Fibroblast of gingiva (primary cell): ENCODE data around the gene PRR3.

ENCODE experiments used
- DNase-seq: peaks from one replicate; pipeline ENCODE4 v3.0.0-alpha.2; 2011; ENCODE audit warnings: low read depth

Gene PRR3

DNA sequence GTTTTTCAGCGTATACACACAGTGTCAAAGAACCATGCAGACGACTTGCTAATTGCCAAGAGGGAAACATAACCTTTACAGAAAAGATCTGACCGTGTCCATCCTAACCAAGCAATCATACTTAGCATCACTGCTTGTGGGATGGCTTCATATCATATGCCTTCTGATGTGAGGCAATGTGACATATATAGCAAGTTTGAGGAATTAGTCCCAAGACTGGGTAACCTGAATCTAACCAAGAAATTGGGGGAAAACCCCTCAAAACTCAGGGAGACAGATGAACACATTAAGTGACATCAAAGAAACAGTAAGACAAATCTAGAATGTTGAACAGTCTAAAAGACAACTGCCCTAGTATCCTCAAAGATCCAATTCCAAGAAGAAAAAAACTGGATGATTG is 19.2 kb upstream of the PRR3 start:
- no peak for DNase-seq

DNA sequence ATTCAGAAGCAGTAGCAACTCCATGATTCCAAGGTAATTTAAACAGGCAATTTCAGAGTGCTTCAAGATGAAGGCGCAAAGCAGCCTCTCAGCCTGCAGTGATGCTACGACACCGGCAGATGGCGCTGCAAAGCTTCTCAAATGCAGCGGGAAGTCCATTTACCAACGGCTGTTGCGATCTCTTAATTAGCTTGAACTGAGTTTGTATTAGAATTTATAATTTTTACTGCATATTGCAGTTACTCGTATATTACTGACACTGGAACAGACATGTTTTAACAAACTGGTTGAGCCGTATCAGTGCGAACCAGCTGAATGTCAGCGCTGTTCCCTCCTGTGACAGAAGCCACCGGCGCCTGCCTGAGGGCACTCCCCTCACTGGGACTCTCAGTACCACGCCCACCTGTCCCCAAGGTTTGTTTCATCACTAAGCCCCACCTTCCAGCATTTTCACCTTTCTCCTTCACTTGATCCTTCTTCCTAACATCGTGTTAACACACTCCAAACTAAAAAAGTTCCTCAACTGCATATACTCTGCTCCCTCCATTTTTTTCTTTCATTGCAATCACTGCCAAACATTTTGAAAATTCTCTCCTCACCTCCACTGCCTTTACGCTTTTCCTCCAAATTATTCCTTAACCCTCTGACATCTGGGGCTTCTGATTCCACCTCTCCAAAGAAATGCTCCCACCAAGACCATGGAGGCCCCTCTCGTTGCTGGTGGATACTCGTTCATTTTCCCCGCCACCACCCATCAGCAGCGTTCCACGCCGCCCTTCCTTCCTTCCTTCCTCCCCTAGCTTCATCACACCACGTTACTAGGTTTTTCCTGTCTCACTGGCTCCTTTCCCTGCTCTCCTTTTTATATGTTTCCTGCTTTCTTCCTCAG is 15.3 kb upstream of the PRR3 start:
- peak; percentile 84 for DNase-seq

- DNase-seq = no peak
These were observed 14.7 kb upstream of the PRR3 start for GRCh38 chr6:30542404-30542725.

- no peak for DNase-seq
These were observed 14.2 kb upstream of the PRR3 start for GRCh38 chr6:30542915-30543314.

DNA sequence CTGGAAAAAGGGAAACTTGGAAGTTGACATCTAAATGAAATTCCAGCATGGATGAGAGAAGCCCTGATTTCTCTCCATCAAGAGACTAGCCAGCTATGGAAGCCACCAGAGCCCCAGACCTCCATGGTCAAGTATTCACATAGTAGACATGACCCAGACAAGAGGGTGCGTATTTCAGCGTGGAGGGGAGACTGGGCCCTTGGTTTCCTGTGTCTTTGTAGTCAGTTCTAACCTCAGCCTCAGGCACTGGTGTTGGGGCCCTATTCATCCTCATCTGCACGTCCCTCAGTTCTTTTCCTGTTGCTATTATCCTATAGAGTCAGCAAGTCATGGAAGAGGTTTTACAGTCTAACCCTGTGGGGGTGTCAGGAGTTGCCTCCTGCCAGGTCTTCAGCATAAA is 13.3 kb upstream of the PRR3 start:
- DNase-seq = no peak

DNA sequence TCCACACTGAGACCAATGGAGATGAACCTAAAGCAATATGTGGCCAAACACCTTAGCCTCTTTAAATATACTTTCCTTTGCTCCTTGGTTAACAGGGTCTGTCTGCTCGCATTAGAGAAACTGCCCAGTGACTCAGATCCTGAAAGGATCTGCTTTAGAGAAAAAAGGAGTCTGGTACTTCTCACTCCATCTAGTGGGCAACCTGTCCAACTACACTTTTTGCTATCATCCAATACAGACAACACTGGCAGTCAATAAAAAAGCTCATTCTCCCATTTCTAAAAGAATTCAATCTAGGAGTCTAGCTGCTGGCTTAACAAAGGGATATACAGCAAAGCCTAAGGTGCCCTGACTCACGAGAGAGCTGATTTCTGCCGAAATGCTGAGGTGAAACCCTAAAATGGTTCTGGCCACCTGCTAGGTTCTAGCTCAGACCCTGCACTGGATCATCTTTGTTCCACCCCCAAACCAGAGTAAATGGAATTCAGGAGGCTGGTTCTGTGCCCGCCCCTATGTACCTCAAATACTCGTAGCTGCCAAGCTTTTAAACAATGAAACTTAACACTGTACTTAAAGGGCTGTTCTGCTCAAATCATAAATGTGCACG is 12.3 kb upstream of the PRR3 start:
- DNase-seq = peak; percentile 58

DNA sequence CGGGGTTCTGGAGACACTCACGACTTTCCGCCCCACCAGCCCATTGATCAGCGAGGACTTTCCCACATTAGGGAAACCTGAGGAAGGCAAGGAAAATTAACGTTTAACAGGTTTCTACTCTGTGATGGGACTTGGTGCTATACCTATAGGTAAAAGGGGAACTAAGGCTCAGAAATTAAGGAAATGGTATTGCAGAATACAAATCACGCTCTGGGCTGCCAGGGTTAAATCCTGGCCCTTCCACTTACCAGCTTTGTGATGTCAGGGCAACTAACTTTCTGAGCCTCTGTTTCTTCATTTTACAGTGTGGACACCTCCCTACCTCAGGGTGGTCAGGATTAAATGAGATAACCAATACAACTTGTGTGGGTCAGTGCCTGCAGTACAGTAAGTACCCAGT is 9.6 kb upstream of the PRR3 start:
- no peak for DNase-seq

DNA sequence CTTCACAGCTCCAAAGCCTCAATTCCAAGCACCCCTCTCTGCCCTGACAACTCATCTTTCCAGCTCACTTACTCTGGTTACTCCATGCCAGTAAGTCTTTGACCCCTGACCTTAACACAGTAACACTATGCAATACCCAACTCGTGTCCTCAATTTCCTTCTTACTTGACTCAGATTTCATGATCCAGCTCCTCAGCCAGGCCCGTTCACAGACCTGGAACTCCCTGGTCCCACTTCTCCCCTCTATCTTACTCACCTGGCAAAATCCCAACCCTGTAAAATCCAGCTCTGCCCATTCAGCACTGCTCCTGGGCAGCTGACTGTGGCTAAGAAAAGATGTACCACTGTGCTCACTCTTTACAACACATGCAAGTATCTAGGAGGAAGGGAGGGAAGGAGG is 8.7 kb upstream of the PRR3 start:
- peak; percentile 75 for DNase-seq

GRCh38 chr6:30554404-30554803 is 2.7 kb upstream of the PRR3 start:
- no peak for DNase-seq

DNA sequence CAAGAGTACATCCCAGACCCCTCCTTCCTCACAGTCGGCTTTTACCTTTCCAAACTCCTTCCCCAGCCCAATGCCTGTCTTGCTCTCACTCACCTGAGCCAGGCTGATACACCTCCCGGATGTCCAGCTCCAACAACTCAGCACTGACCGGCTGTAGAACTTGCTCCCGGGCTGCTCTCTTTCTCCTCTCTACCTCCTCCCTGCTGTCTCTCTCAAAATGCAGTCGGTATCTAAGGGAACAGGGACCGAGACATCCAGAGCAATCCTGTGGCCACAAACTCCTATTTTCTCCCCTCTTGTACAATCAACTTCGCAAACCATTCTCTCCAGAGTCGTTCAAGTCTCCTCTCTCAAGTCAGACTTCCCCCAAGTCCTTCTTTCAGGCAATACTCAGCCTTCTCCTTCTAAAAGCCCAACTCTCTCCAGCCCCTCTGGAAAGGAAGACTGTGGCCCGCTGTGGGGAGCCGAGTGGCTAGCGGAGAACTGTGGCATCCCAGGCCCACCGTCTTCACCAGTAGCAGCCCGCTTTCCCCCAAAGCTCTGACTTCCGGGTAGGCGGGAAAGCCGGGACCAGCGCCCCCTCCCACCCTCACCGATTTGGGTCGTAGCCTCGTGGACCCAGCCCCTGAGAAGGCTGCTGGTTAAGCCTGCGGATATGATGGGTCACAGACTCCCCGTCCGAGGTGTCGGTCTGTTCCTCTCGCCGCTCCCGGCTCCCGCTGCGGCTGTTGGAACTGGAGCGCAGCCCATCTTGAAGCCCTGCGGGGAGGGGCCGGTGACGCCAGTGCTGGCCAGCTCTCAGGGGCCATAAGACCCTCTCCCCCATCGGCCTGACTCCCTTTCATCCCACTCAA is 1.9 kb upstream of the PRR3 start:
- no peak for DNase-seq

DNA sequence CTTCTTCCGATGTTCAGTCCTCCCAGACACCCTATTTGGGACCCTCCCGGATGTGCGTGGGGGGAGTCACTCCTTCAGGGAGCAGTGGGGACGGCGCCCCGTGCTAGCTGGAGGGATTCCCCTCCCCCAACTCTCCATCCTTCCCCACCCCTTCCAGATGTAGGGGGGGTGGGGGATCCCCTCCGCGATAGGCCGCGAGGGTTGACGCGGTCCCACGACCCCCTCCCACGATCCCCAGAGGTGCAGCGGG is 1.4 kb upstream of the PRR3 start:
- no peak for DNase-seq

- peak; percentile 86 for DNase-seq
These were observed 809 bp upstream of the PRR3 start, which contains the start of gene GNL1 for GRCh38 chr6:30556066-30556905. Gene GNL1 (minus strand): TSS chr6:30556489. CDS start chr6:30556203, 286 bp downstream.

DNA sequence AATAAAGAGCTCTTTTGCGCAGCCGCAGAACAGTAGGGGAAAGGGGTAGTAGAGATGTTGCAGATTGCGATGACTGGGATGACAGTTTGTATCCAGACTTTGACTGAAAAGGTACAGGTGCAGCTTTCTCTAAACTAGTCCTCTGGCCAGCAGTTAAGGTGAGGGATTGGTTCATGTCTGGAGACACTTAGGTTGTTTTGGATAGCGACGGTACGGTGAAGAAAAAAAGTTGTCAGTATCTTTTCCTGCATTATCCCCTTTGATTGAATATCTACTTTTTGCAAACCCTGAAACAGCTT is 537 bp downstream of the PRR3 start:
- DNase-seq = no peak

DNA sequence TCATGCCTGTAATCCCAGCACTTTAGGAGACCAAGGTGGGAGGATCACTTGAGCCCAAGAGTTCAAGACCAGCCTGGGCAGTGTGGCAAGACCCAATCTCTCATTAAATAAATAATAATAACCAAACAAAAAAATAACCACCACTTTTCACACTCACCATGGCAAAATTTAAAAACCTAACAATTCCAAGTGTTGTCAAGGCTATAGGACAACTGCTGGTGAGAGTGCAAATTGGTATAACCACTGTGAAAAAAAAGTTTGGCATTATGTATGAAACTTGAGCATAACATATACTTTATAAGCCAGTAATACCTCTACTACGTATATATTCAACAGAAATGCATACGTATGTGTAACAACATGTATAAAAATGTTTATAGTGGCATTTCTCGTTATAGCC is 3.8 kb downstream of the PRR3 start:
- no peak for DNase-seq

GRCh38 chr6:30562470-30563425 is 5.7 kb downstream of the PRR3 start:
- no peak for DNase-seq

GRCh38 chr6:30564114-30564513 is 7.0 kb downstream of the PRR3 start:
- no peak for DNase-seq

DNA sequence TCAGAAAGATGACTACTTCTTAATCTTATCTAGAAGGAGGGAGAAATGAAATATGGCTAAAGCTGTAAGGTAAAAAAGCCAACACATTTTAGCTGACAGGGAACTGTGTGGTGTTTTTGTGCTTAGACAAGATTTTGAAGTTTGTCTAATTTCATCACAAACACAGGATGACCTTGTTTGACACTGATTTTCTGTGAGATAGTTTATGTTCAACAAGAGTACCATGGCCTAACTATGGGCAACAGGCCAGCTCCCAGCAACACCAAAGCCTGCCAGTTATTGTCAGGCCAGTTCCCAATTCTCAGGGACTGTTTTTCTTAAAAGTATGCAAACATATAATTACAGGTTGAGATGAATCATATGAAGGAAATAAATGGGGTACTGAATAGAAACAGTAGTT is 8.7 kb downstream of the PRR3 start:
- no peak for DNase-seq

GRCh38 chr6:30568245-30568644 is 11.2 kb downstream of the PRR3 start:
- DNase-seq = no peak

- no peak for DNase-seq
These were observed 13.2 kb downstream of the PRR3 start for GRCh38 chr6:30570263-30570662.

DNA sequence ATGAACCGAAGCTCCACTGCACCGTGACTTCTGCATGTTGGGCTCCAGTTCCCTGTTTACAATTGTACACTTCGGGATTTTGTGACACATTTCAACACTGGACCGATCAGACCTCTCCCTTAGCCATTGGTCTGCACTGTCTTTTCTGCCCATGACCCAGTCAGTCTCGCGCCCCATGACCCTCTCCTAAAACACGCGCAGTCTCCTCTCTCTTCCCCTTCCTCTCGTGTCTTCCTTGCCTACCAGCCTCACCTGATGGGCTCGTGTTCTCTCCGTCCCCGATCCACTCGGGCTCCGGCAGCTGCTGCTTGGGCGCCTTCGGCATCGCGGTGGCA is 13.6 kb downstream of the PRR3 start:
- no peak for DNase-seq

DNA sequence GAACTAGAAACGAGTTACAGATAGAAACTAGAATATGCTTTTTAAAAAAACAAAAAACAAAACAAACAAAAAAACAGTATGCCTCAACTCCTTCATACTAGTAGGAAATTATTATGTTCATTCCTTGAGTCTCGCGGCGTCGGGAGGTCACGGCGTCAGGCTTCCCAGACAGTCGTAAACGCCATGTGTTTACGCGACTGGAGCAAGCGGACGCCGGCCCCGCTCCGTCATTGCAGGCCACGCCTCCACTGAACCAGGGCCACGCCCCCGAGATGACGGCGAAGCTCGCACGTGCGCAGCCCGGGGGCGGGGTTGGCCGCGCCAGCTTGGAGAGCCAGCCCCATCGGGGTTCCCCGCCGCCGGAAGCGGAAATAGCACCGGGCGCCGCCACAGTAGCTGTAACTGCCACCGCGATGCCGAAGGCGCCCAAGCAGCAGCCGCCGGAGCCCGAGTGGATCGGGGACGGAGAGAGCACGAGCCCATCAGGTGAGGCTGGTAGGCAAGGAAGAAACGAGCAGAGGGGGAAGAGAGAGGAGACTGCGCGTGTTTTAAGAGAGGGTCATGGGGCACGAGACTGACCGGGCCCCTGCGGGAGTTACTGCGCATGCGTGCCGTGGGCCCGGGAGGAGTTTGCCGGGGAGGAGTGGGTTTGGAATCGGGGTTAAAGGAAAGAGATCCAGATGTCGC is 14.1 kb downstream of the PRR3 start, which contains the start of gene ABCF1:
Gene ABCF1, plus strand, starts transcription at position 368 of the 687 bp plus-strand sequence. Its CDS starts 46 bp downstream, at position 414.
- peak; percentile 97 for DNase-seq
